Mesothelial cell of epicardium (in vitro differentiated cells): Measurements from ENCODE around the gene KAZN. TPM values are rescaled to one million over a fixed set of nuclear protein-coding genes. Genes with fewer than 3 reads are reported as not detected.

Source experiments
- DNase-seq, 2 experiments: peaks; one replicate each; pipeline ENCODE4 v3.0.0; 2021; ENCODE audit warnings: low spot score in 2 of 2; ENCODE audit not compliant: unreplicated experiment in 2 of 2
- H3K27ac Mint-ChIP-seq: 2 replicates; pipeline ENCODE4 v1.8.0; 2021; ENCODE audit warnings: mixed read lengths
- H3K27me3 Mint-ChIP-seq: 2 replicates; pipeline ENCODE4 v1.8.0; 2021; ENCODE audit warnings: low read depth, mixed read lengths
- H3K36me3 Mint-ChIP-seq: 2 replicates; pipeline ENCODE4 v1.8.0; 2021; ENCODE audit warnings: mixed read lengths
- H3K4me1 Mint-ChIP-seq: 2 replicates; pipeline ENCODE4 v1.8.0; 2021; ENCODE audit warnings: mixed read lengths
- H3K4me3 Mint-ChIP-seq: 2 replicates; pipeline ENCODE4 v1.8.0; 2021; ENCODE audit warnings: mild to moderate bottlenecking, moderate library complexity, mixed read lengths
- H3K9me3 Mint-ChIP-seq: 2 replicates; pipeline ENCODE4 v1.8.0; 2021; ENCODE audit warnings: mixed read lengths
- CTCF ChIP-seq: fragments of 200-600 bp; sonication (generic); IDR thresholded peaks from one replicate; pipeline ENCODE4 v1.5.0; 2021; ENCODE audit warnings: antibody characterized with exemption; ENCODE audit not compliant: unreplicated experiment
- total RNA-seq: library from RNA; stranded (reverse); gene quantifications from 3 replicates; pipeline ENCODE4 v1.2.1, GENCODE V29; 2021

The KAZN gene
- total RNA-seq, 1 donor from 2014 or later = 38.4 TPM

GRCh38 chr1:14725238-14725637 is 126.8 kb downstream of the KAZN start:
- DNase-seq = no peak
- Mint-ChIP-seq H3K4me3 (no peak overlapping the region), H3K27ac (no peak overlapping the region), H3K9me3 (no peaks in the 10 kb centered on the region), H3K36me3 (no peaks in the 10 kb centered on the region), H3K4me1 (peaks cover 4% of the 10 kb centered on the region), H3K27me3 (no peaks in the 10 kb centered on the region)
- TF ChIP-seq CTCF = no peak

- no peaks in the 10 kb centered on the region for H3K27me3 Mint-ChIP-seq
- no peaks in the 10 kb centered on the region for H3K9me3 Mint-ChIP-seq
- no peak for TF ChIP-seq CTCF
- DNase-seq = no peak
- H3K27ac Mint-ChIP-seq = no peak overlapping the region
- peaks cover 4% of the 10 kb centered on the region for H3K4me1 Mint-ChIP-seq
- H3K4me3 Mint-ChIP-seq = no peak overlapping the region
- no peaks in the 10 kb centered on the region for H3K36me3 Mint-ChIP-seq
These were observed 127.2 kb downstream of the KAZN start for GRCh38 chr1:14725695-14726094.

- H3K27ac Mint-ChIP-seq = no peak overlapping the region
- no peaks in the 10 kb centered on the region for H3K27me3 Mint-ChIP-seq
- H3K4me1 Mint-ChIP-seq = peaks cover 6% of the 10 kb centered on the region
- TF ChIP-seq CTCF = no peak
- H3K9me3 Mint-ChIP-seq = no peaks in the 10 kb centered on the region
- H3K4me3 Mint-ChIP-seq = no peak overlapping the region
- no peak for DNase-seq
- no peaks in the 10 kb centered on the region for H3K36me3 Mint-ChIP-seq
These were observed 128.1 kb downstream of the KAZN start for GRCh38 chr1:14726606-14727005.

- Mint-ChIP-seq H3K4me1 (peaks cover 21% of the 10 kb centered on the region), H3K27ac (no peak overlapping the region)
These were observed 130.0 kb downstream of the KAZN start for GRCh38 chr1:14728516-14728915.

GRCh38 chr1:14732728-14733047 is 134.2 kb downstream of the KAZN start:
- TF ChIP-seq CTCF = no peak
- H3K9me3 Mint-ChIP-seq = no peaks in the 10 kb centered on the region
- H3K27ac Mint-ChIP-seq = peak overlapping the region; percentile 94
- peak overlapping the region; percentile 49 for H3K4me3 Mint-ChIP-seq
- no peak for DNase-seq
- no peaks in the 10 kb centered on the region for H3K27me3 Mint-ChIP-seq
- peaks cover 29% of the 10 kb centered on the region for H3K4me1 Mint-ChIP-seq
- H3K36me3 Mint-ChIP-seq = no peaks in the 10 kb centered on the region

More at GRCh38 chr1:14728516-14728915, 130.0 kb downstream of the KAZN start:
- TF ChIP-seq CTCF = no peak
- no peak for DNase-seq
- Mint-ChIP-seq H3K4me3 (no peak overlapping the region), H3K36me3 (no peaks in the 10 kb centered on the region), H3K9me3 (no peaks in the 10 kb centered on the region), H3K27me3 (no peaks in the 10 kb centered on the region)
